Measurements from ENCODE around the gene ZMYM2. TPM values are rescaled to one million over a fixed set of nuclear protein-coding genes. Genes with fewer than 3 reads are reported as not detected.

The ZMYM2 gene
- total and polyA plus RNA-seq, 2 donors (not counting 3 experiments of a cell fraction or from before 2014, with no cell fraction given): 14.7 to 75.3 TPM

GRCh38 chr13:20090349-20090748 is 131.8 kb downstream of the ZMYM2 start:
- no peaks in the 10 kb centered on the region for H3K4me1 ChIP-seq (ENCODE audit: control insufficient read depth, extremely low read depth, insufficient read depth, low read length)
- ChIA-PET CTCF (interaction anchor here (0.7 to 1.2 kb wide), 2 partner anchors 18 to 29 kb away, joined by 3 read pairs; no protein-coding TSS in a partner anchor), POLR2A (no interaction called here)
- no peak overlapping the region for H3K4me2 ChIP-seq (ENCODE audit: insufficient read depth, low read length)
- intact Hi-C loops (cut with micrococcal nuclease): no loop called here
- H3K4me3 ChIP-seq (replicated peaks in 1 of 3; ENCODE audit: insufficient read depth in 1 of 3, low read depth in 1 of 3, low read length in 3 of 3): no peak overlapping the region
- no peak overlapping the region for H2AFZ ChIP-seq (ENCODE audit: low read depth, low read length)
- H3K9ac ChIP-seq (replicated peaks; ENCODE audit: extremely low read depth, insufficient read depth, low read length): no peak overlapping the region
- peaks cover 2% of the 10 kb centered on the region for H4K20me1 ChIP-seq (replicated peaks; ENCODE audit: control insufficient read depth, extremely low read depth, insufficient read depth, low read length)
- TF ChIP-seq GATA2 (IDR thresholded peaks at IDR 0.05; ENCODE audit: insufficient read depth, insufficient read length, low read depth, low read length): no peak
- no peak for TF ChIP-seq POLR2AphosphoS5 (IDR thresholded peaks at IDR 0.05; ENCODE audit: insufficient read depth, low read depth, low read length)
- no peak for TF ChIP-seq MAX (IDR thresholded peaks at IDR 0.05; ENCODE audit: insufficient read depth, insufficient read length)
- TF ChIP-seq POLR2A (IDR thresholded peaks at IDR 0.05; ENCODE audit: low read depth, low read length): no peak
- no peak for TF ChIP-seq CTCF (IDR thresholded peaks at IDR 0.05; ENCODE audit: extremely low read depth in 1 of 2, insufficient read depth in 1 of 2, low read depth in 1 of 2, low read length in 2 of 2)
- TF ChIP-seq MYC (IDR thresholded peaks at IDR 0.05; ENCODE audit: low read depth, low read length): no peak
- TF ChIP-seq FOS (IDR thresholded peaks at IDR 0.05; ENCODE audit: borderline replicate concordance, insufficient read depth, low read length): no peak
- no peak for TF ChIP-seq JUN (IDR thresholded peaks at IDR 0.05; ENCODE audit: borderline replicate concordance, insufficient read depth, insufficient read length, low read depth)
- TF ChIP-seq EZH2 (IDR thresholded peaks at IDR 0.05; ENCODE audit: borderline replicate concordance, low read depth, low read length, severe bottlenecking): no peak
- no peaks in the 10 kb centered on the region for H3K79me2 ChIP-seq (ENCODE audit: control insufficient read depth, insufficient read depth, low read length)
- H3K36me3 ChIP-seq (ENCODE audit: control insufficient read depth in 2 of 2, extremely low read depth in 1 of 2, insufficient read depth in 2 of 2, low read length in 2 of 2): peaks cover 0 to 4% of the 10 kb centered on the region in 2 experiments
- H3K9me1 ChIP-seq (replicated peaks; ENCODE audit: control insufficient read depth, extremely low read depth, insufficient read depth, low read length): no peaks in the 10 kb centered on the region
- FAIRE-seq (no peak), DNase-seq (ENCODE audit: low read depth, low spot score) (no peak)
- H3K27me3 ChIP-seq (ENCODE audit: control insufficient read depth in 2 of 2, insufficient read depth in 2 of 2, low read length in 2 of 2): no peaks in the 10 kb centered on the region
- no peak overlapping the region for H3K27ac ChIP-seq (ENCODE audit: insufficient read depth, low read depth, low read length)
- no TSS peak for BruUV-seq (replicated peaks)
- dilution Hi-C loops (cut with MboI; ENCODE audit: extremely low pct_ligation_motif_present, low sequenced_read_pairs): no loop called here
- no peaks in the 10 kb centered on the region for H3K9me3 ChIP-seq (replicated peaks; ENCODE audit: control insufficient read depth, insufficient read depth, low read length)
